Liver (tissue), 9 donors: ENCODE data around the gene ARMC2. TPM values are rescaled to one million over a fixed set of nuclear protein-coding genes. Genes with fewer than 3 reads are reported as not detected.

Experiments
- DNase-seq: peaks from one replicate; pipeline ENCODE4 v3.0.0-alpha.2; 2017; ENCODE audit warnings: low spot score
- H3K27ac ChIP-seq, 2 donors: one replicate each; pipeline ENCODE4 v1.7.0; 2013; ENCODE audit warnings: inconsistent platforms in 2 of 2, low read length in 2 of 2, control low read depth in 1 of 2, low read depth in 1 of 2, mild to moderate bottlenecking in 1 of 2
- H3K27me3 ChIP-seq, 4 donors: one replicate each; pipeline versions ENCODE4 v1.6.1 to v1.7.0; 2013; ENCODE audit warnings: low read length in 3 of 4, inconsistent platforms in 1 of 4, mild to moderate bottlenecking in 1 of 4, moderate library complexity in 1 of 4; ENCODE audit not compliant: control insufficient read depth in 4 of 4, insufficient read depth in 4 of 4
- H3K36me3 ChIP-seq, 4 donors: one replicate each; pipeline versions ENCODE4 v1.6.1 to v1.7.0; 2013; ENCODE audit warnings: low read length in 3 of 4, mild to moderate bottlenecking in 3 of 4, low read depth in 1 of 4, moderate library complexity in 1 of 4; ENCODE audit not compliant: control insufficient read depth in 4 of 4, insufficient read depth in 3 of 4
- H3K4me1 ChIP-seq, 4 donors: one replicate each; pipeline versions ENCODE4 v1.6.1 to v1.7.0; 2013; ENCODE audit warnings: low read length in 3 of 4, mild to moderate bottlenecking in 3 of 4, moderate library complexity in 1 of 4; ENCODE audit not compliant: control insufficient read depth in 4 of 4, insufficient read depth in 4 of 4
- H3K4me3 ChIP-seq, 3 donors: one replicate each; pipeline versions ENCODE4 v1.6.1 to v1.7.0; 2013; ENCODE audit warnings: low read length in 3 of 3, control low read depth in 1 of 3, low read depth in 1 of 3, mild to moderate bottlenecking in 1 of 3
- H3K9ac ChIP-seq, 2 donors: one replicate each; pipeline ENCODE4 v1.7.0; 2013; ENCODE audit warnings: low read length in 2 of 2, mild to moderate bottlenecking in 2 of 2, moderate library complexity in 2 of 2, control low read depth in 1 of 2, low read depth in 1 of 2
- H3K9me3 ChIP-seq, 4 donors: one replicate each; pipeline versions ENCODE4 v1.6.1 to v1.7.0; 2013; ENCODE audit warnings: low read length in 3 of 4; ENCODE audit not compliant: control insufficient read depth in 4 of 4
- ATF3 ChIP-seq: IDR thresholded peaks from 2 replicates; pipeline ENCODE4 v1.6.1; 2016; ENCODE audit warnings: antibody characterized with exemption
- EGR1 ChIP-seq, 2 donors: IDR thresholded peaks; 2 replicates each; pipeline ENCODE4 v1.6.1; 2016 to 2018; ENCODE audit warnings: antibody characterized with exemption in 2 of 2, low read depth in 2 of 2
- FOXA1 ChIP-seq: IDR thresholded peaks from 2 replicates; pipeline ENCODE4 v1.6.1; 2016; ENCODE audit warnings: antibody characterized with exemption
- FOXA2 ChIP-seq: IDR thresholded peaks from 2 replicates; pipeline ENCODE4 v1.6.1; 2016; ENCODE audit warnings: antibody characterized with exemption
- GABPA ChIP-seq, 2 donors: IDR thresholded peaks in 1 of 2; conservative IDR thresholded peaks in 1 of 2; 2 replicates each; pipeline ENCODE4 v1.6.1; 2016; ENCODE audit warnings: antibody characterized with exemption in 2 of 2, mild to moderate bottlenecking in 1 of 2, moderate library complexity in 1 of 2
- HNF4A ChIP-seq, 2 donors: conservative IDR thresholded peaks; 2 replicates each; pipeline ENCODE4 v1.6.1; 2016; ENCODE audit warnings: antibody characterized with exemption in 2 of 2, mild to moderate bottlenecking in 2 of 2
- HNF4G ChIP-seq: IDR thresholded peaks from 2 replicates; pipeline ENCODE4 v1.6.1; 2016; ENCODE audit warnings: antibody characterized with exemption
- JUND ChIP-seq, 2 donors: IDR thresholded peaks; 2 replicates each; pipeline ENCODE4 v1.6.1; 2016; ENCODE audit warnings: antibody characterized with exemption in 2 of 2
- NR2F2 ChIP-seq: IDR thresholded peaks from 2 replicates; pipeline ENCODE4 v1.6.1; 2016; ENCODE audit warnings: antibody characterized with exemption
- RAD21 ChIP-seq, 2 donors: IDR thresholded peaks; 2 replicates each; pipeline ENCODE4 v1.6.1; 2016; ENCODE audit warnings: antibody characterized with exemption in 2 of 2, mild to moderate bottlenecking in 2 of 2
- REST ChIP-seq: IDR thresholded peaks from 2 replicates; pipeline ENCODE4 v1.6.1; 2016; ENCODE audit warnings: antibody characterized with exemption, mild to moderate bottlenecking
- RXRA ChIP-seq, 2 donors: IDR thresholded peaks; 2 replicates each; pipeline ENCODE4 v1.6.1; 2017 to 2018; ENCODE audit warnings: antibody characterized with exemption in 2 of 2, mild to moderate bottlenecking in 1 of 2
- SP1 ChIP-seq: IDR thresholded peaks from 2 replicates; pipeline ENCODE4 v1.6.1; 2018; ENCODE audit warnings: antibody characterized with exemption, mild to moderate bottlenecking
- TAF1 ChIP-seq: conservative IDR thresholded peaks from 2 replicates; pipeline ENCODE4 v1.6.1; 2016; ENCODE audit warnings: antibody characterized with exemption, mild to moderate bottlenecking
- YY1 ChIP-seq: IDR thresholded peaks from 2 replicates; pipeline ENCODE4 v1.6.1; 2016; ENCODE audit warnings: antibody characterized with exemption, mild to moderate bottlenecking
- WGBS: extraction: QIAGEN DNeasy Blood & Tissue Kit; methylation state at CpG from one replicate; pipeline ENCODE4 v1.1.7; 2013; 5-methylcytosine and 5-hydroxymethylcytosine counted together
- polyA plus RNA-seq, 2 donors: library from polyadenylated mRNA; stranded (reverse) in 1 of 2; unstranded in 1 of 2; fragments of 200-250 nt in 1 of 2; fragments of >200 nt in 1 of 2; fragmentation: Nextera tagmentation in 1 of 2; extraction: Ambion mirVana in 1 of 2; gene quantifications; one replicate each; pipeline versions ENCODE4 v1.2.1 to v1.2.3, GENCODE V29; 2013 to 2015
- total RNA-seq, 2 donors: library from RNA; depleted of rRNA; stranded (reverse); fragments of >200 nt; gene quantifications; one replicate each; pipeline ENCODE4 v1.2.3, GENCODE V29; 2014
- TF ChIP-seq, protein P1 (sequence below): fragments of 150-350 bp; IDR thresholded peaks from 2 replicates; pipeline ENCODE4 v1.5.1; 2017; ENCODE audit warnings: improper control_type of control experiment, low read depth, low read length; ENCODE audit not compliant: missing input control
- TF ChIP-seq, protein P2 (sequence below): IDR thresholded peaks from 2 replicates; pipeline ENCODE4 v1.6.1; 2016; ENCODE audit warnings: antibody characterized with exemption
- TF ChIP-seq, protein P3 (sequence below): IDR thresholded peaks from 2 replicates; pipeline ENCODE4 v1.6.1; 2016; ENCODE audit warnings: antibody characterized with exemption
- donor health status: healthy.
- donor health status: healthy.
- donor health status: healthy.
- donor health status: healthy.
- donor health status: healthy.

Gene ARMC2
- total and polyA plus RNA-seq, 4 donors, result 0.24 to 1.5 (median 0.73) TPM

GRCh38 chr6:108870357-108870756 lies 22.1 kb downstream of the ARMC2 start:
- no peak for DNase-seq
- no peaks in the 10 kb centered on the region for H3K27me3 ChIP-seq
- H3K36me3 ChIP-seq, result no peaks in the 10 kb centered on the region
- no peak overlapping the region for H3K4me3 ChIP-seq
- no peaks in the 10 kb centered on the region for H3K9me3 ChIP-seq
- TF ChIP-seq JUND (IDR thresholded peaks at IDR 0.05) (no peak), YY1 (no peak), RXRA (IDR thresholded peaks at IDR 0.05) (no peak), FOXA2 (no peak), HNF4A (conservative IDR thresholded peaks at IDR 0.05) (no peak), RAD21 (IDR thresholded peaks at IDR 0.05) (no peak), FOXA1 (no peak), NR2F2 (no peak), GABPA (IDR thresholded peaks at IDR 0.05 in 1 of 2, conservative IDR thresholded peaks at IDR 0.05 in 1 of 2) (no peak), REST (no peak), ATF3 (no peak), SP1 (no peak), EGR1 (IDR thresholded peaks at IDR 0.05; ENCODE audit: low read depth in 2 of 2) (no peak), HNF4G (no peak), TAF1 (no peak)
- TF ChIP-seq, protein P1, sequence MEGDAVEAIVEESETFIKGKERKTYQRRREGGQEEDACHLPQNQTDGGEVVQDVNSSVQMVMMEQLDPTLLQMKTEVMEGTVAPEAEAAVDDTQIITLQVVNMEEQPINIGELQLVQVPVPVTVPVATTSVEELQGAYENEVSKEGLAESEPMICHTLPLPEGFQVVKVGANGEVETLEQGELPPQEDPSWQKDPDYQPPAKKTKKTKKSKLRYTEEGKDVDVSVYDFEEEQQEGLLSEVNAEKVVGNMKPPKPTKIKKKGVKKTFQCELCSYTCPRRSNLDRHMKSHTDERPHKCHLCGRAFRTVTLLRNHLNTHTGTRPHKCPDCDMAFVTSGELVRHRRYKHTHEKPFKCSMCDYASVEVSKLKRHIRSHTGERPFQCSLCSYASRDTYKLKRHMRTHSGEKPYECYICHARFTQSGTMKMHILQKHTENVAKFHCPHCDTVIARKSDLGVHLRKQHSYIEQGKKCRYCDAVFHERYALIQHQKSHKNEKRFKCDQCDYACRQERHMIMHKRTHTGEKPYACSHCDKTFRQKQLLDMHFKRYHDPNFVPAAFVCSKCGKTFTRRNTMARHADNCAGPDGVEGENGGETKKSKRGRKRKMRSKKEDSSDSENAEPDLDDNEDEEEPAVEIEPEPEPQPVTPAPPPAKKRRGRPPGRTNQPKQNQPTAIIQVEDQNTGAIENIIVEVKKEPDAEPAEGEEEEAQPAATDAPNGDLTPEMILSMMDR, result no peak
- TF ChIP-seq, protein P2, sequence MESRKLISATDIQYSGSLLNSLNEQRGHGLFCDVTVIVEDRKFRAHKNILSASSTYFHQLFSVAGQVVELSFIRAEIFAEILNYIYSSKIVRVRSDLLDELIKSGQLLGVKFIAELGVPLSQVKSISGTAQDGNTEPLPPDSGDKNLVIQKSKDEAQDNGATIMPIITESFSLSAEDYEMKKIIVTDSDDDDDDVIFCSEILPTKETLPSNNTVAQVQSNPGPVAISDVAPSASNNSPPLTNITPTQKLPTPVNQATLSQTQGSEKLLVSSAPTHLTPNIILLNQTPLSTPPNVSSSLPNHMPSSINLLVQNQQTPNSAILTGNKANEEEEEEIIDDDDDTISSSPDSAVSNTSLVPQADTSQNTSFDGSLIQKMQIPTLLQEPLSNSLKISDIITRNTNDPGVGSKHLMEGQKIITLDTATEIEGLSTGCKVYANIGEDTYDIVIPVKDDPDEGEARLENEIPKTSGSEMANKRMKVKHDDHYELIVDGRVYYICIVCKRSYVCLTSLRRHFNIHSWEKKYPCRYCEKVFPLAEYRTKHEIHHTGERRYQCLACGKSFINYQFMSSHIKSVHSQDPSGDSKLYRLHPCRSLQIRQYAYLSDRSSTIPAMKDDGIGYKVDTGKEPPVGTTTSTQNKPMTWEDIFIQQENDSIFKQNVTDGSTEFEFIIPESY, result no peak
- TF ChIP-seq, protein P3, sequence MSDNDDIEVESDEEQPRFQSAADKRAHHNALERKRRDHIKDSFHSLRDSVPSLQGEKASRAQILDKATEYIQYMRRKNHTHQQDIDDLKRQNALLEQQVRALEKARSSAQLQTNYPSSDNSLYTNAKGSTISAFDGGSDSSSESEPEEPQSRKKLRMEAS, result no peak
- H3K27ac ChIP-seq, result no peak overlapping the region
- H3K4me1 ChIP-seq, result peaks cover 0 to 2% (median 0%) of the 10 kb centered on the region in 4 donors
- WGBS, result over 99% methylated on average over 2 of the region's 2 CpGs
- no peak overlapping the region for H3K9ac ChIP-seq
